Activated naive CD4-positive, alpha-beta T cell treated with anti-CD3 and anti-CD28 coated beads, Interleukin-2, amount 50 U/mL, for 72 hours (primary cell): ENCODE results near the gene MOB3A. TPM values are rescaled to one million over a fixed set of nuclear protein-coding genes. Genes with fewer than 3 reads are reported as not detected.
"Not testable (repeated sequence)": the region's sequence is repeated elsewhere in the genome, so short reads cannot be mapped to it uniquely, and the experiment has no call there.

Experiments
- ATAC-seq, 2 donors: fragments of 150-1000 bp; cut with Tn5 transposase; 2 replicates each; pipeline ENCODE4 v1.10.0; 2021; ENCODE audit warnings: mild to moderate bottlenecking in 2 of 2, moderate library complexity in 2 of 2
- DNase-seq, 2 donors: peaks; one replicate each; pipeline ENCODE4 v3.0.0; 2021 to 2022; ENCODE audit warnings: low spot score in 2 of 2
- H3K27ac Mint-ChIP-seq, 2 donors: one replicate each; pipeline ENCODE4 v1.8.0; 2022; ENCODE audit warnings: mild to moderate bottlenecking in 2 of 2, mixed read lengths in 2 of 2
- H3K36me3 Mint-ChIP-seq, 2 donors: one replicate each; pipeline ENCODE4 v1.8.0; 2022; ENCODE audit warnings: mixed read lengths in 2 of 2
- H3K9me3 Mint-ChIP-seq, 2 donors: one replicate each; pipeline ENCODE4 v1.8.0; 2022; ENCODE audit warnings: mixed read lengths in 2 of 2
- total RNA-seq, 2 donors: library from RNA; stranded (reverse); gene quantifications; one replicate each; pipeline ENCODE4 v1.2.3, GENCODE V29; 2022

MOB3A gene
- total RNA-seq, result 100 to 1,000 TPM in 1 of 2 donors, 10 to 100 TPM in 1; 91.8 to 183 TPM

DNA sequence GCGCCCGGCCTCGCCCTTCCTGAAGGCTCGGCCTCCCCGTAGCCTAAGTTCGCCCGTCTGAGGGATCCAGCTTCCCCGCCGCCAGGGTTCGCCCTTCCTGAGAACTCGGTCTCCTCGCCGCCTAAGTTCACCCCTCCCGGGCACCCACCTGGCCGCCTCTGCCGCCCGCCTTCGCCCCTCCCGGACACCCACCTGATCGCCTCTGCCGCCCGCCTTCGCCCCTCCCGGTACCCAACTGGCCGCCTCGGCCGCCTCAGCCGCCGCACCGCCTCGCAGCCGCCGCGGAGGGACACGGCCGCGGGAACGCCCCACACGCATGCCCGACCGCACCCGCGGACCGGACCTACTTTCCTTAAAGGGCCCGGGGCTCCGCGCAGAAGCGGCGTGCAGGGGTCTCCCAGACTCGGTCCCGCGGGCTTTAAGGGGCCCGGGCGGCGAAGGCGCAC, at the start of gene MOB3A:
TSS of gene MOB3A (minus strand) at position 293 of the 446 bp plus-strand sequence. CDS start 17,766 bp downstream, outside the sequence.
- Mint-ChIP-seq H3K9me3 (no peaks in the 10 kb centered on the region), H3K27ac (peak within 1 kb of the TSS; percentile 89 to 98), H3K36me3 (peaks cover 10 to 25% of the 10 kb centered on the region in 2 donors)
- DNase-seq (no peak), ATAC-seq (peak; percentile 42 to 68)

DNA sequence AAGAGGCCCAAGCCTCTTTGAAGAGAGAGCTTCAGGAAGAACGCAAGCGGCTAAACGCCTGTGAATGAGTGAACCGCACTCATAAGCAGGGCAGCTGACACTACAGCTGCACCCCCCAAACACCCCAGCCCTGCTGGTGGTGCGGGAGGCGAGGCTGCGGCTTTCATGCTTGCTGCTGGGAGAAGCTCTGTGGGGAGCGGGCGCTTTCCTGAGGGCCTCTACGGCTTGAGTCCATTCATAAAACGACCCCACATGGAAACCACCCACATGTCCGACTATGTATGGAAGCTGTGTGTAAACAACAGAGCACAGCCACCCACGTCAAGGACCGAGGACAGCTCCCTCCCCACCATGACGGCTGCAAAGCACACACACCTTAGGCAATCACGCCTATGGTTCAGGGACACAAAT, 49.7 kb upstream of the MOB3A start:
- Mint-ChIP-seq H3K27ac (peak overlapping the region in 1 of 2 donors; percentile 55), H3K9me3 (no peaks in the 10 kb centered on the region), H3K36me3 (peaks cover 6 to 12% of the 10 kb centered on the region in 2 donors)
- ATAC-seq, result no peak
- no peak for DNase-seq

DNA sequence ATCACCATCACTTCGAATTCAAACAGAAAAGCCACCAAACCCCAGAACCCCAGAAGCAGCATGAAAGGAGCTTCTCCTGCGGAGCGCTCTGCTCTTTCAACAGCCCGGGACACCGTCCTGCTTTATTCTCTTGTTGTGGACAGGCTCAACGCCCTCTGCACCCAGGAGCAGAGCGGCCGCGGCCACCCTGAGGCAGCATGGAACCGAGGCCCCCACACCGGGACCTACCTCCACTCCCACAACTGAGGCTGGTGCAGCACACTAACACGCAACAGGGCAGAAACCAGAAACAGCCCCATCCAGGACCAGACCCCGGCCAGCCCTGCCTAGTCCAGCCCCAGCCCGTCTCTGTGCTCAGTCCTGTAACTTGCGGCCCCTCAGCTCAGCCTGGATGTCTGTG, 48.1 kb upstream of the MOB3A start:
- H3K36me3 Mint-ChIP-seq, result no peaks in the 10 kb centered on the region
- peak overlapping the region in 1 of 2 donors; percentile 81 for H3K27ac Mint-ChIP-seq
- DNase-seq (no peak), ATAC-seq (no peak)
- no peaks in the 10 kb centered on the region for H3K9me3 Mint-ChIP-seq

DNA sequence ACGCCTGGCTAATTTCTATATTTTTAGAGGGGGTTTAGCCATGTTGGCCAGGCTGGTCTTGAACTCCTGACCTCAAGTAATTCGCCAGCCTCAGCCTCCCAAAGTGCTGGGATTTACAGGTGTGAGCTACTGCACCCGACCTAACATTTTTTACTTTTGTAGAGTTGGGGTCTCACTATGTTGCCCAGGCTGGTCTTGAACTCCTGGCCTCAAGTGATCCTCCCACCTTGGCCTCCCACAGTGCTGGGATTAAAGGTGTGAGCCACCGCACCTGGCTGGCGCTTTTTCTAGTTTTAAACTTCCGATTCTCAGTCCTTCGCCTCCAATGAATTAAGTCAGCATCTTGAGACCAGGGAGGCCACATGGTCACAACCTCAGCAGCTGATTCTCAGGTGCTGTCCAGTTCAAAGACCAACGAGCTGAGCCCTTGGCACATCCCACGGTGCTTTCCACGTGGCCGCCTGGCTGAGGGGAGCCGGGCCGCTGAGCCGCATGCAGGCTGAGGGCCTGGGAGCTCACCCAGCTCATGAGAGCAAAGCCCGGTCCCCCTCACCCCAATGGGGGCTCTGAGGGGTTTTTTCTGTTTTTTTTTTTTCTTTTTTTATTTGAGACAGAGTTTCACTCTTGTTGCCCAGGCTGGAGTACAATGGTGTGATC, 46.2 kb upstream of the MOB3A start:
- no peaks in the 10 kb centered on the region for H3K9me3 Mint-ChIP-seq
- H3K27ac Mint-ChIP-seq, result no peak overlapping the region
- no peak for ATAC-seq
- DNase-seq, result no peak
- no peaks in the 10 kb centered on the region for H3K36me3 Mint-ChIP-seq

DNA sequence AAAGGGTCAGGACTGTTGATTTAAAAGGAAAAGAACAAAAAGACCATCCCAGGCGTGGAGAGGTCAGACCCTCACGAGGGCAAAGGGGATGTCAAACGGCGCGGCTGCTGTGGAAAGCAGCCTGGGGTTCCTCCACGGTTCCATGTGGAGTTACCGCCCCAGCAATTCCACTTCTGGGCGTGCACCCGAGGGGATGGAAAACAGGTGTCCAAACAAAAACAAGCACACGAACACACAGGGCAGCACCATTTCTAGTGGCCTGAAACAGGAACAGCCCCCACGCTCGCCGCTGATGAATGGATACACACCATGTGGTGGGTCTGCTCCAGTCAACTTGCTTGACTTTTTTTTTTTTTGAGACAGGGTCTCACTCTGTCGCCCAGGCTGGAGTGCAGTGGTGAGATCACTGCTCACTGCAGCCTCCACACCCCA, 44.0 kb upstream of the MOB3A start:
- ATAC-seq (no peak), DNase-seq (no peak)
- no peak overlapping the region for H3K27ac Mint-ChIP-seq
- H3K36me3 Mint-ChIP-seq, result no peaks in the 10 kb centered on the region
- no peaks in the 10 kb centered on the region for H3K9me3 Mint-ChIP-seq

- Mint-ChIP-seq H3K27ac (no peak overlapping the region), H3K9me3 (no peaks in the 10 kb centered on the region), H3K36me3 (no peaks in the 10 kb centered on the region)
- ATAC-seq (no peak), DNase-seq (no peak)
Observed at GRCh38 chr19:2139385-2140137, 43.4 kb upstream of the MOB3A start.

GRCh38 chr19:2138061-2138728, 42.1 kb upstream of the MOB3A start:
- H3K36me3 Mint-ChIP-seq, result peaks cover 0 to under 1% of the 10 kb centered on the region in 2 donors
- DNase-seq, result no peak
- no peak overlapping the region for H3K27ac Mint-ChIP-seq
- no peaks in the 10 kb centered on the region for H3K9me3 Mint-ChIP-seq
- no peak for ATAC-seq

DNA sequence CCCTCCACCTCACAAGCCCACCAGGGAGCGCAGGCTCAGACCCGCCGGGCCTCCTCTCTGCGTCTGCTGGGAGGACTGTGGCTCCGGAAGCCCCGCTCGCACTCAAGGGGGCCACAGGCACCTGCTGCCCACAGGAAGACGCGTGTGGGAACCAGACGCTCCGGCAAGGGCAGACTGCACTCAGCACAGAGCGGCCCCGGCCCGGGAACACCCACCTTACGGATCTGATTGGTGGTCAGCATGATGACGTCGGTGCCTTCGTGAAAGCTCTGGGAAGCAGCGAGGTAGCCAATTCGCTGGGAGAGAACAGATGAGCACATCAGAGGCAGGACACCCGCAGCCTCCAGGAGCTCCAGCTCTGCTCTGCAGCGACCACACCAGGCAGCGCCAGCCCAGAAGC, 40.7 kb upstream of the MOB3A start:
- H3K36me3 Mint-ChIP-seq, result peaks cover 6 to 10% of the 10 kb centered on the region in 2 donors
- ATAC-seq, result no peak

DNA sequence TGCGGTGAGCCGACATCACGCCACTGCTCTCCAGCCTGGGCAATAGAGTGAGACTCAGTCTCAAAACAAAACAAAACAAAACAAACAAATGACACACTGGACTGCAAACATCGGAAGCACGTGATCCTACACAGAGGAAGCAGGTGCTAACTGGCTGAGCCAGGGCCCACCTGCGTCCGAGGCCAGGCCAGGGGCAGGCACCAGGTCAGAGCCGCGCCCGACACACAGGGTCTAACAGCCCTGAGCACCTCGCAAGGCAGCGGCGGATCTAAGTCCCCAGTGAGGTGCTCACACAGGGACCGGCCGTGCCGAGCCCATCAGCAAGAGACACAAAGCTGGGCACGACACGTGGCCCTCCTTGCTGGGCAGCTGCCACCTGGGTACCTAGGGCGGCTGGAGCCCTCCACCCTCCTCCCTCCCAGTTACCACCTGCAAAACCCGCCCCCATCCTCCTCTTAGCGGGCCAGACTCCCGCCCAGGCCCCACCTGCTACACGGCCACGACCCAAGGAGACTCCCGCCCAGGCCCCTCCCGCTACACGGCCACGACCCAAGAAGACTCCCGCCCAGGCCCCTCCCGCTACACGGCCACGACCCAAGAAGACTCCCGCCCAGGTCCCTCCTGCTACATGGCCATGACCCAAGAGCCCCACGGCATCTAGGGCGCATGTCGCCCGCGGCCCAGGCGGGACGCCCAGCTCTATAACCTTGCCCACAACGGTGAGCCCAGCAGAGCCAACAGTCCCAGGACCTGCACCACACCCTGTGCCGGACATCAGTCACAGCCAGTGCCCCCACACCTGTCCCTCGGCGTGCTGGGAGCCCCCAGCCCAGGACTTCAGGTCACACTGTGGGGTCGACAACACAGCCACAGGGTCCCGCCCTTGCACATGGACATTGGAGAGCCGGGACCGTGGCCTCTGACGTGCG, 39.6 kb upstream of the MOB3A start:
- no peak overlapping the region for H3K27ac Mint-ChIP-seq
- ATAC-seq (no peak), DNase-seq (no peak)
- H3K9me3 Mint-ChIP-seq, result no peaks in the 10 kb centered on the region
- H3K36me3 Mint-ChIP-seq, result peaks cover 6 to 10% of the 10 kb centered on the region in 2 donors

More for the DNA sequence above, 40.7 kb upstream of the MOB3A start:
- DNase-seq, result no peak
- Mint-ChIP-seq H3K9me3 (no peaks in the 10 kb centered on the region), H3K27ac (no peak overlapping the region)

DNA sequence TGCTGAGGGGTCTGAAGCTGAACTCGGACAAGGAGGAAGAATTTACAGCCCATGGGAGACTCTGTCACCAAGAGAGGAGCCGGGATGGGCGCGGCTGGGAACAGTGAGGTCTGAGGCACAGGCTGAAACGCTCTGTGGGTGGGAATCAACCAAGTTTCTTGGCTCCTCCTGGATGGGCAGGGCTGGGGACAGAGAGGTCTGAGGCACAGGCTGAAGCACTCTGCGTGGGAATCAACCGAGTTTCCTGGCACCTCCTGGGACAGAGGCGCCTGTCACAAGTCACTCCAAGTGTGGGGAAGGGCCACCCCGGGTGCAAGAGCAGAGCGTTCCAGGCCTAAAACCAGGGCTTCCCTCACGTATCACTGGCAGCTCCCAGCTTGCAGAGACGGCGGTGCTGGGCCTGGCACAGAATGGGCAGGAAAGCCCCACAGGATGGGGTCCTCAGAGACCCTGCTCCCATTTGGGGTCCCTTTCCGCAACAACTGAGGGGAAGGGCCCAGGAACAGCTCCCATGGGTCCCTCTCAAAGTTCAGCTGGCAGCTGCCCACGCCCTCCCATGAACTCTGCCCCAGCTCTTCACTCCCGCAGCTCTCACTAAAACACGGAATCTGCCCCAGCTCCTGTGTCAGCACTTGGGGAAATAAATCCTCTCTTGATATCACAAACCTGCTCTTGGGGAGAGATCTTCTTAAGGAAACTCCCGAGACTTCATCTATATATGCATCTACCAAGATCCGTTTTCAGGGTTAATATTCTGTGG, 36.8 kb upstream of the MOB3A start:
- no peak for ATAC-seq

GRCh38 chr19:2132191-2132590, 36.1 kb upstream of the MOB3A start:
- Mint-ChIP-seq H3K9me3 (no peaks in the 10 kb centered on the region), H3K27ac (no peak overlapping the region), H3K36me3 (peaks cover 6 to 10% of the 10 kb centered on the region in 2 donors)
- ATAC-seq, result no peak
- no peak for DNase-seq

More for the DNA sequence above, 36.8 kb upstream of the MOB3A start:
- no peak for DNase-seq
- Mint-ChIP-seq H3K36me3 (peaks cover 6 to 10% of the 10 kb centered on the region in 2 donors), H3K27ac (peak overlapping the region in 1 of 2 donors; percentile 81), H3K9me3 (no peaks in the 10 kb centered on the region)

- not testable (repeated sequence) for DNase-seq, H3K9me3 Mint-ChIP-seq, H3K27ac Mint-ChIP-seq, ATAC-seq
- peaks cover 6 to 10% of the 10 kb centered on the region in 2 donors for H3K36me3 Mint-ChIP-seq
Observed at GRCh38 chr19:2131012-2131975, 35.2 kb upstream of the MOB3A start.

- peak overlapping the region in 1 of 2 donors; percentile 21 for H3K27ac Mint-ChIP-seq
- ATAC-seq, result no peak
- H3K36me3 Mint-ChIP-seq, result peaks cover 6 to 10% of the 10 kb centered on the region in 2 donors
- no peaks in the 10 kb centered on the region for H3K9me3 Mint-ChIP-seq
- no peak for DNase-seq
Observed at GRCh38 chr19:2129892-2130770, 34.0 kb upstream of the MOB3A start.

DNA sequence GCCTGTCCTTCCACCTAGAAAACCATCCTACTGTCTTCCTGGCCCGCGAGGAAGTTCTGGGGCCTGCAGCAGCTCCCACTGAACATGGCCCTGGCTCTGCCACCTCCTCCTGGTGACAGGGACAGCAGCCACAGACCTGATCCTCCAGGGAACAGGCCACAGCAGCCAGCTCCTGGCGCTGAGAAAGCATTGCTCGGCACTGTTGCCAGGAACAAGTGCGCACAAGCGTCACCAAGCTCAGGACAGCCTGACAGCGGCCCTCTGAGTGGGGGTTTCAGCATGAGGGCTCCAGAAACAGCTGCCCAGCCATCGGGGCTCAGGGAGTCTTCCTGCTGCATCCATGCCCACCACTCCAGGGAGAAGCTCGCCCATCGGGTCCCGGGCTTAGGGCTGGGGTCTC, 33.4 kb upstream of the MOB3A start:
- no peak for ATAC-seq
- Mint-ChIP-seq H3K27ac (no peak overlapping the region), H3K36me3 (peaks cover 6 to 10% of the 10 kb centered on the region in 2 donors)

More for the DNA sequence above, 33.4 kb upstream of the MOB3A start:
- no peak for DNase-seq
- H3K9me3 Mint-ChIP-seq, result no peaks in the 10 kb centered on the region
